ENCODE results near the gene ASXL1.

The ASXL1 gene

DNA sequence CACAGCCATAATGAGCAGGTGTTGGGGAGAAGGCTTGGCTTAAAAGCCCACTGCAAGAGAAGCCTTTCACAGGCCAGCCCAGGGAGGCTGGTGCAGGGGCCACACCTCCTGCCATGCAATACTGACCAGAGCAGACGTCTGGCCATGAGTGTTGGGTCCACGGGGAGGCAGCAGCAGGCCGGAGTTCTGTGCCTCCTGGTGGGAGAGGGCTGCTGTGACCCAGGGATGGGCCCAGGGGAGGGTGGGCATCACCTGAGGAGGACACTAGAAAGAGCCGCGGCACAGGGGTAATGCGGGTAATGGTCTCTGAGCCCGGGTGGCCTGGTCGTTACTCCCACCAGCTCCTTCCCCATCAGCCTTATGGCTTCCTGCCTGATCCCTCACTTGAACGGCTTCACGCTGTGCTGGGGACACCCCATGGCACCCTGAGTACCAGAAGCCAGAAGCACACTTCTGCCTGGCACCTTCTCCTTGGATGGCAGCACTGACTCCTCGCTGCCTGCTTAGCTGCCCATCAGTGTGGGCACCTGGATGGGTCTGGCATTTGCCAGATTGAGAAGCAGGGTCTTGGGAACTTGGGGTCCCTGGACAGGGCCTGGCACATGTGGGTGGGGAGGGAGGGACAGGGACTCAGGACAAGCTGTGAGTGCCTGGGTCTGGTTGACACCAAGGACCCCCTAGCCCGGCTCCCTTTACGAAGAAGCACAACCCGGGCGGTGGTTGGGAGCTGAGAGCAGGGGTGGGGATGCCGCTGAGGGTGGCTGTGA is 108.8 kb downstream of the ASXL1 start:
- no peak for DNase-seq (ENCODE audit: low read depth)

DNA sequence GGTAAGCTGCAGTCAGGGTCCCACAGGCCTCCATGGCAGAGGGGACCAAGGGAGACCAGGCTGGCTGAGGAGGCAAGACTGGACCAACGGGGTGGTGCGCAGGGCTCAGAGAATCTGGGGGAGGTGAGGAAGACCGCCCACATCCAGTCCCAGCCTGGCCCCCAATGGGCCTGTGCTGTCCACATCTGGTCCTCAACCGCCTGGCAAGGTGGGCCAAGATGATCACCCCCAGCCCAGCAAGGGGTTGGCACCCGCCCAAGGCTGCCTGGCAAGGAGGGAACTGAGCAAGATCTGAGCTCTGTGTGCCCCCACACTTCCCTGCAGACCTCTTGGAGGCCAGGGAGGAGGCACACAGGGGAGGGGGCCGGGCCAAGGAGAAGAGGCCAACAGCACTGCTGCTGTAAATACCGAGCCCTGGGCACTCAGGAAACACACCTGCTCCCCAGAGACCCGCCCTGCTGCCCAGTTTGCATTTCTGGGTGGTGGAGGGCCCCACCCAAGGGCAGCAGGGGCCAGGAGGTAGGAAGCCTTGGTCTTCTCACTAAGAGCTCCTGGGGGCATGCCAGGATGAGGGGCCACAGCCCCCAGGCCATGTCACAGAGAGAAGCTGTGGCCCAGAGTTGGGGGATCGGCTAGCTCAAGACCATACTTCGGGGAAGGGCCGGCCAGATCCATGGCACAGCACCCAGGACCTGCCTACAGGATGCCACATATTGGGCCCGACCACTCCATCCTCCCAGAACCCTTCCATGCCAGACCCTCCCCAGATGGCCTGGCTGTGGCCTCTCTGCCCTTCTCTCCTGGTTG is 109.6 kb downstream of the ASXL1 start:
- no peak for DNase-seq (ENCODE audit: low read depth)

DNA sequence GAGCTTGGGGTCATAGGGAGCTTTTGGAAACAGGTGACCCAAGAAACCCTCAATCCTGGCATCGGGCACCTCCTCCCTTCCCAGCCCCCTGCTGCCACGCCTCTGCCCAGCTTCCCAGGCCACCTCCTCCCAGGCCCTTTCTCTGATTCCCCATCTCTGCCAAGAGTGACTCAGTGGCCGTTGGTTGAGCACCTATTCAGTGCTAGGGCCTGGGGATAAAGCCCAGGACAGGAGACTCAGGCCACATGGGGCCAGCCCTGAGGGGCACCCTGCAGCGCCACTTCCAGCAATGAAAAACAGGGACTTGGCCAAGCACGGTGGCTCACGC is 110.1 kb downstream of the ASXL1 start:
- no peak for DNase-seq (ENCODE audit: low read depth)

DNA sequence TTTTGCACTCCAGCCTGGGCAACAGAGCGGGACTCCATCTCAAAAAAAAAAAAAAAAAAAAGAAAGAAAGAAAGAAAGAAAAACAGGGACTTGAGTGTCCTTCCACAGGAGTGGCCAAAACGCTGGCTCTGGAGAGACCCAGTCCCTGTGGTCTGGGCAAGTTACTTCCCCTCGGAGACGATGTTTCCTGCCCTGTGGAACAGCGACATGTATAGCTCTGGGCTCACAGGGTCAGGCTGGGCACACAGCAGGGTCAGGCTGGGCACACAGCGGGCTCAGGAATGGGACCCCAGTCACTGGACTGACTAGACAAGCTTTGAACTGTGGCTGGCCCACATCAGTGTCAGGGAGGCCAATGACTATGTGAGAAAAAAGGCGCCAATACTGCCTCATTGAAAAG is 110.7 kb downstream of the ASXL1 start:
- no peak for DNase-seq (ENCODE audit: low read depth)

DNA sequence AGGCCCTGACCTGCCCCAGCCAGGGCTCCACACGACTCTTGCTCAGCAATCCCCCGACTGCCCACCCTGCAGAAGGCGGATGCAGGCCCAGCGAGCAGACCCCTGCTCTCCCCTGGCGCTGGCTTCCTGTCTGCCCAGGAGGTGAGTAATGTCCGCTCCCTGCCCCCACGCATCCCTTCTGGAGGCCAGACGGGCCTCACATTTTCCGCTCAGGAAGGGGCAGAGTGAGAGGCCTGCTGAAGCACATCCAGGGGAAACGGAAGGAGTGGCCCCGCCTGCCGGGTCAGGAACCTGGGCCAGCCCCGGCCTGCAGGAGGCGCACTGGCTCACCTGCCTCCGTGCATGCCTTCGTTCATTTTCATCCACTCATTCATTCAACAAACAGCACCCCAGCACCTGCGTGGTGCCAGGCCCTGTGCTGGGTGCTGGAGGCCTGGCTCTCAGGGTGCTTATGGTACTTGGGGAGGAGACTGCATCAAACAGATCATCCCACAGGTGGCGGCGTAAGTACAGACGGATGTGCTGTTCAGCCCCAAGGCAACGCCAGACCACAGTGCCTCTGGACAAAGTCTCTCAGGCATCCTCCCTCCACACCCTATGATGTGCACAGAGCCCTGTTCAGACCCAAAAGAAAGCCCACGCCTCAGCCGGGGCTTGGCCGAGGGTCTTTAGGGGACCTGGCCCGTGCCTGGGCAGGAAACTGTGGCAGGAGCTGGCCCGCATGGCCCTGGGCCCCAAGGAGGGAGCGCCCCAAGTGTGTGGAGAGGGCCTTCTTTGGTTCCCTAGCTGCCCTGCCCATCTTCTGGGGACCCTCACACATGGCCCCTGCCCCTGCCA is 112.1 kb downstream of the ASXL1 start:
- no peak for DNase-seq (ENCODE audit: low read depth)

DNA sequence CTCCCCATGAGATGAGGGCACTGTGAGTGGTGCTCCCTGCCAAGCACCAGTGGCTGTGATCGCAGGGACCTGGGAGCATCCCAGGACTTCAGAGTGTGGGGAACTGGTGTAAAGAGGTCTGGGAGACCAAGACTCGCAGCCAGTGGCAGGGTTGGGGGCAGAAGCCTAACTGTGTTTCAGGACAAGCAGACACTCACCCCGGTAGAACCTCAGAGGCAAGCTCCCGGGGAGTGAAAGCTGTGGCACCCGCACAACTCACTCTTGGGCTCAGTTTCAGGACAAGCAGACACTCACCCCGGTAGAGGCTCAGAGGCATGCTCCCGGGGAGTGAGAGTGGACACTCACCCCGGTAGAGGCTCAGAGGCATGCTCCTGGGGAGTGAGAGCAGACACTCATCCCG is 112.8 kb downstream of the ASXL1 start:
- no peak for DNase-seq (ENCODE audit: low read depth)

DNA sequence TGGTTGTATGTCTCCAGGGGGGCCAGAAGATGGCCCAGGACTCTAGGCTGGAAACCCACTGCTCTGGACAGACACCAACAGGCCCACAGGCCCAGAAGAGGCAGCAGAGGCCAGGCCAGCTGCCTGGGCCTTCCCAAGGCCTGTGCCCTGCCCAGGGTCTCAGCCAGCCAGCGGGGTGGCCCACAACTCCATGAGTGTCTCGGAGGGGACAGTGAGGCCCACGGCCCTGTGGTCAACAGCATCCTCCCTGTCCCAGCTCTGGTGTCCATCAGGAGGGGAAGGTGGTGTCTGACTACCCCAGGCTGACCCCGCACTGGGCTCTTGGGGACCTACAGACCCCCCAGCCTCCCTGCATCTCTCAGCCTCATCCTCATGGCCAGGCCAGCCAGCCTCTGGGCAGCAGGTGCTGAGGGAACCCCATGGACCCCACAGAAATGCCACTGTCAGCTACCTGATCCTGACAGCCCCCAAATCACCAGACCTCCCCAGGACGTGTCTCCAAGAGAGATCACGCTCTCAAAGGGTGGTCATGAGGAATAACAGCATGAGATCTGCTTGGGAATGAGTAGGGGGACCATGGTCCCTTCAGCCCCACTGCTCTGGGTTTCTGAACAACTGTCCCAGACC is 114.6 kb downstream of the ASXL1 start:
- no peak for DNase-seq (ENCODE audit: low read depth)

DNA sequence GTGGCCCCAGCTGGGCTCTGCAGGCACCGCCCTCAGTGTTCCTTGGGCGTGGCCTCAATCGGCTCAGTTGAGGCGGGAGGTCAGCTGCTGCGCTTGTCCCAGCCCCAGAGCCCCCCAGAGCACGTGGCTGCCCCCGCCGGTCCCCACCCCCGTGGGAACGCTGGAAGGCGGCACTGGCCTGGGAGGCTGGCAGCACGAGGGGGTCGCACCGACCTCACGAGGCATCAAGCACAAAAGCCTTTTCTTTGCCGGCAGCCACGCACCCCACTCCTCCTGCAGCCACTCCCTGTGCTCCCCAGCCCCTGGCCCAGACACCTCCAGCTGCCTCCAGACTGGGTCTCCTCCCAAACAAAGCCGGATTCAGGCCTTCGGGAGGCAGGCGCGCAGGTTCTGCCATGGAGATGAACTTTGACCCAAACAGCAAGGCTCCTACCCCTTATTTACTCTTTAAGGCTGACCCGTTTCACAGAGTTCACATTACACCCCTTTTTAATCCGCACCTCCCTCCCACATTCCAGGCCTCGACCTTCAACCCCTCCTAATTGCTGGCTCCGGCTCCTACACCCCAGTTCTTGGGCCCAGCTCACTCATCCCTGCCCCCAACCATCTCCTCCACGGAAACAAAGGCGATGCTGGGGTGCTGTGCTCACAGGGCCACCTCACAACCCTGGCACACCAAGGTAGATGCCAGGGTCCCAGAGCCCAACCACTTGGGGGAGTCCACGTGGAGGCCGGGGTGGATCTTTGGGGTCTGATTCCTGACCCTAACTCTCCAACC is 115.3 kb downstream of the ASXL1 start:
- no peak for DNase-seq (ENCODE audit: low read depth)

DNA sequence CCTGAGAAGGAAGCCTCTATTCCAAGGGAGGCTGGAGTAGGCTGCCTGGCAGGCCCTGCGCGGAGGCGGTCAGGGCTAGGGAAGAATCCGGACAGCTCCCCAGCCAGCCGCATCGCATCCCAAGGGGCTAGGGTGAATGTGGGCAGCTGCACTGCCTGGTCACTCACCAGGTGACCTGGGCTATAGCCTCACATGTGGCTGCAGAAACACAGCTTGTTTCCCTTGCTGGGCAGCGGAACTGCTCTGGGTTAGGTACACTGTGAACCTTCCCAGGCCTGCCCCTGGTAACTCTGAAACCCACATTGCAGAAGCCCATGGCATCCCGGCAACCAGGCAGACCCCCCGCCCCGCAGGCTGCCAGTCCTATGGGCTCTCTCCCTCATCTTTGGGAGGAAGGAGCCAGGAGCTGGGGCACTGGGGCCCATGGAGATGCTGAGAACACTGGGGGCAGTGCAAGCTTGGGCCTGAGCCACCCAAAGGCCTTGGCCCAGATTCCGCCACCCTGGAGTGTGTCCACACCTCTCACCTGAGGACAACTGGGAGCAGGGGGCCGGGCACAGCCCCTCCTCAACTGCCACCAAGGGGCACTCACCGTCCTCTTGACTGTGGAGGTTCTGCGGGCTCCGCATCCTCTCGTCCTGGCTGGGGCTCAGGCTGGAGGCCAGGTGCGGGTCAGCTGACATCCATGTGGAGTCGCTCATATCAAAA is 116.0 kb downstream of the ASXL1 start:
- no peak for DNase-seq (ENCODE audit: low read depth)

DNA sequence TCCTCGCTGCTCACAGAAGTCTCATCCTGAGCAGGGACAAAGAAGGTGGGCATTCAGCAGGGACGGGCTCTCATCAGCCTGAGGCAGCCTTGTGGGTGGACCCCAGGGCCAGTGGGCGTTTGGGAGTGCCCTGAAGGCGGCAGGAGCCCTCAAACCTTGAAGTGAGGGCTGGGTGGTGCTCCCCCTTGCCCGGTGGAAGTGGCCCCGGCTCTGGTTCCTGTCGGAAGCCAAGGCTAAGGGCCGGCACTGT is 116.5 kb downstream of the ASXL1 start:
- no peak for DNase-seq (ENCODE audit: low read depth)

DNA sequence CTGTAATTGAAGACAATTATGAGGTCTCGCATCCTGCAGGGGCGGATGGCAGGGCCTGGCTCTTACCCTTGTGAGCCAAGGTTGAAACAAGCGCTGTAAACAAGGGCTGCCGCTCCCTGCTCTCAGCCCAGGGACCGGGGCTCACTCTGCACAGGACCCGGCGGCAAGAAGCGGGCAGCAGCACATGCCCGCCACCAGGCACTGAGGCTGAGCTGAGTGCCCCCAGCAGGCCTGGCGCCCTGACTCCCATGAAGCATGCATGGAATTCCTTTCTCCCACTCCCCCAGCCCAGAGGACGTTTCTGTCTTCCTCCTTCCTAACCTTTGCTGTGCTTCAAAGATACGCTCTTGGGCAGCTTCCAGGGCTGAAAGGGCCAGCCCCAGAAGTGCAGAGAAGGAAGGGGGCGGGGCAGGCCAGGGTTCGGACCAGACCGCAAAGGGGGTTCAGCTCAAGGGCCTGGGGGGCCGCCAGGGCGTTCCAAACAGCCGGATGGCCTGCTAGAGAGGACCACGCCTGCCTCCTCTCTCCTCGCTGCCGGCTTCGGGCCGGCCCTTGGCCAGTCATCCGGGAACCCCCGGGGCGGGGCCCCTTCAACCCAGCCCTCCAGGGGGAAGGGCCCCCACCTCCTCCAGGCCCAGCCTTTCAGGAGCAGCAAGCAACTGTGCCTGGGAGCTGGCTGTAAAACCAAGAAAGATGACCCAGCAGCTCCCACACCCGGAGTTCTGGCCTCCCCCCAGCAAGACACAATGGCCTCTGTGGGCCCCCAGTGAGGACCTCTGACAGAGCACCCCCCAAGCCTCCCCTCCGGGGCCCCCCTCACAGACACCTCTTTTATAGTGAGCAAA is 117.1 kb downstream of the ASXL1 start:
- DNase-seq (ENCODE audit: low read depth): no peak

DNA sequence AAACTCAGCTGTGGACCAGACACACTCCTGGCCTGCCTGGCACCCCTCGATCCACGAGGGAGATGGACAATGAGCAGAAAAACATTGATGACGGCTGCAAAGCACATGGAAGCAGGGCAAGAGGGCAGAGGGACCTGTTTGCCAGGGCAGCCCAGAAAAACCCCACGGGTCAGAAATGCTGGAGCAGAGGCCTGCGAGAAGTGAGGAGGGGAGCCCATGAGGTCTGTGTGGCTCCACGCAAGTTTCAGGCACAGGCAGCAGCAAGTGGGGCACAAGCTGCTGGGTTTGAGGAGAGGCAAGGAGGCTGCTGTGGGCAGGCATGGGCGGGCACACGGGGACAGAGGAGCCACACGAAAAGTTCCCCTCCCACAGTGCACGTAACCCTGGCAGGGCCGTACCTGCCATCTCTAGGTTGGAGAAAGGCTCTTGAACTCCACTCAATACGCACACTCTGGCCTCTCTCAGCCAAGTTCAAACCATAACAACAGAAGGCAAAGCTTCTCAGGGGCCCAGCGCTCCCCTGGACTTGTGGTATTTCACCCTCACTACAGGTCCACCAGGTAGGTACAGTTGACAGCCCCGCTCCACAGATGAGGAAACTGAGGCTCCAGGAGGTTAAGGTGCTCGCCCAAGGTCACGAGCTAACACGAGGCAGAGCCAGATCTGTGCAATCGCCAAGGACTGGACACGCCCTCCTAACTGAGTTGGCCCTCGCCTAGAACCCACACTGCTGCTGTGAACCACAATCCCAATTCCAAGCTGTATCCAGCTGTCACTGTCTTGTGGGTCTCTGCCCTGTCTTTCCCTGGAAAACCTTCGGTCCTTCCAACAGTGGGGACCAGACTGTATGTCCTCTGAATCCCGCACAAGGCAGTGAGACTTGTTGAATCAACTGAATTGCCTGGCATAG is 118.8 kb downstream of the ASXL1 start:
- no peak for DNase-seq (ENCODE audit: low read depth)

DNA sequence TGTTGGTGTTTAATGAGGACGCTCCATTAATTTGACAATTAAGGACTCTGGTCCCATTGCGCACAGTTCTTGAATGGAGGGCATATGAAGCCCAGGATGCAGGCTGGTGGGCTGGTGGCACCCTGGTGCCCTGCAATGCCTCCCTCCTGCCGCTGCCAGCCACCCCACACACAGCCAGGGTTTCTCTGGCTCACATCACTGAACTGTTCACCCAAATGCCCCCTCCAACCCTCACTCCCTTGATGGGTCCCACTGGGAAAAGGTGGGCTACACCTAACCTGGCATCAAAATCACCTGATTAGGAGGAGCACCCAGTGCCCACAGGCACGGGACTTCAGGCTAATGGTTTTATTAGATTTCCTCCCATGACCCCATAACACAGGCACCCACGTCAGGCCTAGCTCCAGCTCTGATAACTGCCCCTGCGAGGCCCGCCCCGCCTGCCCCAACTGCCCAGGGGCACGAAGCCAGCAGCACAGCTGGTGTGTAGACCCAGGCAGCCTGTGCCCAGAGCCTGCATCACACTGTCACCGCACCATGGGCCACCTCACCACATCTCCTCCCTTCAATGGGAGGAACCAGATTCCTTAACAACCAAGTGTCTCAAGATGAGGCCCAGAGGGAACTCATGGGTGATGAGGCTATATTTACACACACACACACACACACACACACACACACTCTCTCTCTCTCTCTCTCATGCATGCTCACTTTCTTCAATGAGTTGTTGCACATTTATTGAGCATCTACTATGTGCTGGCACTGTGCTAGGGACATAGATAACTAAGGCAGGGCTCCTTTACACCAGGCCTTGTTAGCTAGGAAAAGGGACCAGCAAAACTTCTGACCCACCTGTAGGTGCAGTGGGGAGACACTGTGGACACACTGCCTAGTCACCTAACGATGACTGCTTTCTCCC is 119.7 kb downstream of the ASXL1 start:
- no peak for DNase-seq (ENCODE audit: low read depth)

DNA sequence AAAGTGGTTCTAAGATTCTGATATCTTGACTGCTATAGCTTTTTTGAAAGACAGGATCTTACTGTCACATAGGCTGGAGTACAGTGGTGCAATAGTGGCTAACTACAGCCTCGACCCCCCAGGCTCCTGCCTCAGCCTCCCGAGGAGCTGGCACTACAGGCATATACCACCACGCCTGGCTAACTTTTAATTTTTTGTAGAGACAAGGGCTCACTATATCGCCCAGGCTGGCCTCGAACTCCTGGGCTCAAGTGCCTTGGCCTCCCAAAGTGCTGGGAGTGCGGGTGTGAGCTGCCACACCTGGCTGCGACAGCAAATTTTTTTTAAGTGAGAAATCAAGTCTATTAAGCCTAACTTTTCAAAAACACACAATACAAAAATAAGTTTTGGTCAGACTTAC is 120.4 kb downstream of the ASXL1 start:
- no peak for DNase-seq (ENCODE audit: low read depth)

DNA sequence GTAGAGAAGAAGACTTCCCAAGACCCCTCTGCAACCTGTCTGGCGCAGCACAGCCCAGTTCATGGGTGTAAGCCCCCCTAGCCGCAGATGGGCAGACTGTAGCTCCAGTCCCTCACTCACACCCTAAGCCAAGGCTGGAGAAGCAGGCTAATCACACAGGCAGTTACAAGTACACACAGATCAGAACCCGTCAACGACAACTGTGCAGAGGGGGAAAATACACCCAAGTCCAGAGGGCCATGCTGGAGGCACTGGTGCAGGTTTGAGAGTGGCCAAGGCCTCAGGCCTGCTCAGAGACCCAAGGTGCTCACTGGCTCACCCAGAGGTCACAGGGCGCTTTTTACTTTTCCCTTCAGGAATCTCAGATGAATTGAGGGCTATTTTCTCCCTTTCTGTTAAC is 120.9 kb downstream of the ASXL1 start:
- DNase-seq (ENCODE audit: low read depth): no peak

DNA sequence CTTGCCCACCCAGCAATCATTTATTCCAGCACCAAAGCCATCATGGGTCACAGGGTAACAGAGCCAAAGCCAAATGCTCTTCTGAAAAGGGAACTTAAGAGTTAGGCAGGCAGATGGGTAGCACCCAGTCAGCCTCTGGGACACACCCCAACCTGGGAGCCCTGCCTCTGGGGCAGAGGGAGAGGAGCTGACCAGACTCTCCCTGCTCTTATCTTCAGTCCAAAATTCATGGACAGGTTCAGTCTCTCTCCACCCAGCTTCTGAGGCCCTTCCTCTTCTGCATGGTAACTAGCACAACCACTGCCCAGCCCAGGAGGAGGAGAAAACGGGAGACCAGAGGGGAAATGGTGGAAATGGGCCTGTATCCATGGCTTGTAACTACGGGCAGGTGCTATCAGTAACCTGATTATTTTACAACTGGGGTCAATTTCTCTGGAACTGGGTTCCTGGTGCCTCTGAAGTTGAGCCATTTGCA is 121.6 kb downstream of the ASXL1 start:
- DNase-seq (ENCODE audit: low read depth): no peak

DNA sequence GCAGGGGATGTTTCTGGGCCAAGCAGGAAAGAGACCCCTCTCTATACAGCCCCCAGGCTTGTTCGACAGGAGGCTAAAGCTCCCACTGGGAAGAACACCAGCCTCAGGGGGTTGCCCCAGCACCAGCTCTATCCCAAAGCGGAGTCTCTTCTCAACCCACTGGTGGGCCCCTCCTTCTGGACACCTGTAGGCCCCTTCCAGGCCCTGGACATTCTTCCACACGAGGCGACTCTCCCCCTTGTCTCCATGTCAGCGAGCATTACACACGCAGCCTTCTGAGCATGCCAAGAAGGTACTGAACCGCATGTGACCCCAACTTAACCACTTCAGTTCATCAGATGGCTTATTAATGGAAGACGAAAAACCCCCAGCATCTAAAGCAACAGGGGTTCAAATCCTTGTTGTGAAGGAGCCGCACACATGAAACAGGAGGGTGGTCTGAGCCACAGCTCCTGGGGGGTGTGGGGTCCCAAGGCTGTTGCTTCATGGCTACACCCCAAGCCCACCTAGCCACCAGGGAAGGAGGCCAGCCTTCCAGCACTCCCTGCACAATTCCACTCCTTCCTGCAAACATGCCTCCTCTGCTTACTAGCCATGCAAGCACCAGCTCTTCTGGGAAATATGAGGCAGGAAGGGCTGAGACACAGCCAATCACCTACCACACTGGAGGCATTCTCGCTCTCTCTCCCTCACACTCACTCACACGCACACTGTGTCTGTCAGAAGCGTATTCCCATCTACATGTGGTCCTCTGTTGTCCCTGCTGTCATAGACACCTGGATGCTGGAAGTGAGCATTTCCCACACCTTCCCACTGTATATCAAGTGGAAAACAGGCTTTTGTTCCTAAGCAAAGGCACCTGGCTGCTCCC is 122.5 kb downstream of the ASXL1 start:
- DNase-seq (ENCODE audit: low read depth): no peak

Data from stimulated activated CD8-positive, alpha-beta memory T cell treated with anti-CD3 and anti-CD28 coated beads, Interleukin-15, amount 100 ng/mL, for 1 hour (primary cell).